NCI-H1417 treated with DMSO at 0.1 percent for 48 hours (cell line): Measurements from ENCODE around the gene METTL24.
"Not testable (repeated sequence)": the region's sequence is repeated elsewhere in the genome, so short reads cannot be mapped to it uniquely, and the experiment has no call there.

Experiments used
- DNase-seq: peaks from one replicate; lab custom pipeline; 2025; lab: John Stamatoyannopoulos, UW

Gene METTL24

DNA sequence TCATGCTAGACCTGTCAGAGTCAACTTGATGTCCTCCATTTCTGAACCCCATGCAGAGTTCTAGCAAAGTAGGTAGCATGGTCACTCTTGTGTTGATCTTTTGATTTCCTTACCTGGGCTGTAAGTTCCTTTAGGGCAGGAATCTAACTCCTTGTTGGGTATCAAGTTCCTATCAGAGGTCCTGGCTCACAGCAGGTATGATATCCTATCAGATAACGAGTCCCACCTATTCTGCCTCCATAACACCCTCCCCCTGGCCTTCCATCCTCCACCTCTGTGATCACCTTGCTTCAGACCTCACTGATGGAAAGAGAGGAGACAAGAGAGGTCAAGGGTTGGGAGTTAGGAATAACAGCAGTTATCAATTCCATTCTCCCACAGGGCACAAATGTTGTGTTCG, 101.8 kb downstream of the METTL24 start:
- no peak for DNase-seq

DNA sequence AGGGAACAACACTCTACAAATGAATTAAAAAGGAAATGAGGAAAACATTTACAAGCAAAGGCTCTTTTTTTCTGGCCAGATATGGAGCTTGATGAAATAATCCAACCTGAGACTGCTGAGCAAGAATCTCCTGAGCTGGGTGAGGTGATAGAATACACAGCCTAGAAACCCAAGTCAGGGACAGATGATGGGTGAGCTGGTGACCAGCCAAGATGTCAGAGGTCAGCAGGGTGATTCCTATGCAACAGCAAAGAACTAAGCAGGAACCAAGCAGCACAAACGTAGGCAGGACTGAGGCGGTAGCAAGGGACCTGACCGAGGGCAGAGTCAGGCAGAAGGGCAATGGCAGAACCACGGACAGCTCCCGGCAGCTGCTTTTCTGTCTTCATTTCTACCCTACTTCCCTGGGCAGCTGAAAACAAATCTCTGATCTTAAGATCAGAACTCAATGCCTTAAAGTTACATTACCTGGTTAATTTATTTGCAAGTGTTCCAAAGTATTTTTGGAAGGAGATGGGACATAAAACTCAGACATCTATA, 102.9 kb downstream of the METTL24 start:
- DNase-seq: no peak

DNA sequence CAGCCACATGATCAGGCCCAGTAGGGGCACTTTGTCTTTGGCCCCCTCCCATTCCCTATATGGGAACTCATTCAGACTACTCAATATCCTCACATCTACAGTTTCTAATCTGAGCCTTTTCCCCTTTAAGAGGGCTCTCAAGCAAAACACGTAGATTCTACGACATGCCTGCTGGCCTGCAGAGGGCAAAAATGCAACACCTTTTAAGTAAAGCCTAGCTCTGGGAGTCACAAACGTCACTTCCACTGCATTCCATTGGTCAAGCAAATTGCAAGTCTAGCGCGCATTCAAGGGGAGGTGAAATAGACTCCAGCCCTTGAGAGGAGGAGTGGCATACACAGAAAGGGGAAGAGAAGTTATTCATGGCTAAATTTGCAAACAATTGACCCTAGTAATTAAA, 107.3 kb downstream of the METTL24 start:
- DNase-seq: no peak

DNA sequence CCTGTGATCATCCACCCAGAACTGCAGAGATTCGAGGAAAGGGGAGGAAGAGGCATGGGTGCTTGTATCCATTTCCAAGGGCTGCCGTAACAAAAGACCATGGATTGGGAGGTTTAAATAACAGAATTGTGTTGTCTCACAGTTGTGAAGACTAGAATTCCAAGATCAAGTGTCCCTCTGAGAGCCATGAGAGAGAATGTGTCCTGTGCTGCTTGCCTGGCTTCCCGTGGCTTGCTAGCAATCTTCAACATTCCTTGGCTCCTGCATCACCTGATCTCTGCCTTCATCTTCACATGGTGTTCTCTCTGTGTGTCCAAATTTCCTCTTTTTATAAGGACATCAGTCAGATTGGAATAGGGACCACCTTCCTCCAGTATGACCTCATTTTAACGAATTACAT, 108.1 kb downstream of the METTL24 start:
- no peak for DNase-seq

DNA sequence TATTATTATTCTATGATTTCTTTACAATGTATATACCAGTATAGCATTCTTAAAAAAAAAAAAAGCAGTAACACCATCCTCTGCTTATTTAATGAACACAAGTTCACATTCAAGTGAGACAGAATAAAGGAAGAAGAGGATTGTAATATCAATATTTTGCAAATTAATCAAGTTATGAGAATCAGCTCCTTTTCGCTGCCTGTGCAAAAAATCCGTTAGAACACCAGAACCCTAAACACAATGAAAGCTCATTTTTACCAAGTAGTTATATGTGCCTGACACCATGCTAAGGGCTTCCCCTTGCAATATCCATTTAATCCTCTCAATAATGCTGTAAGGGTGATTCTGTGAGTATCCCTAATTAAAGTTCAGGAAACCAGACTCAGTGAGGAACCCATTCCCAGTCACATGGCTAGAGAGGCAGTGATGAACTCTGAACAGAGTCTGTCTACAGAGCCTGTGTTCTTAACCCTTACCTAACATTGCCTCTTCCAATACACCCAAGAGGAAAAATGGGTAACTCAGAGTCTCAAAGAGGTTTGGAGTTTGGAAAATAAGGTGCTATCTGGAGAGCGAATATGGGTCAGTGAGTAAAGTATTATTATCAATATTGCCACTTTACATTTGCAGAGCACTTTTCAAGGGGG, 111.1 kb downstream of the METTL24 start:
- no peak for DNase-seq

DNA sequence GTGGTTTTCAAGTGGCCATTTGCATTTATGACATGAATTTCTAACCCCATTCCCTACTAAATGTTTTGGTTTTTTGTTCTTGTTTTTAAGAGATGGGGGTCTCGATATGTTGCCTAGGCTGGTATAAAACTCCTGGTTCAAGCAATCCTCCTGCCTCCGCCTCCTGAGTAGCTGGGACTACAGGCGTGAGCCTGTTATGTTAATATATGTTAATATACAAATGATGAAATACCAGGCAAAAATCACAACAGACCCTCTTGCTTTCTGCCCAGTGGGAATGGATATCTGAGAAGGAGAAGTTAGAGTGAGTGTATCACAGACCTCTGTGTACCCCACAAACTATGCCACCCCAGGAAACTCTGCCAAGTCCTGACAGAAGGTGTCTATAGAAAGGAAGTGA, 111.8 kb downstream of the METTL24 start:
- no peak for DNase-seq

DNA sequence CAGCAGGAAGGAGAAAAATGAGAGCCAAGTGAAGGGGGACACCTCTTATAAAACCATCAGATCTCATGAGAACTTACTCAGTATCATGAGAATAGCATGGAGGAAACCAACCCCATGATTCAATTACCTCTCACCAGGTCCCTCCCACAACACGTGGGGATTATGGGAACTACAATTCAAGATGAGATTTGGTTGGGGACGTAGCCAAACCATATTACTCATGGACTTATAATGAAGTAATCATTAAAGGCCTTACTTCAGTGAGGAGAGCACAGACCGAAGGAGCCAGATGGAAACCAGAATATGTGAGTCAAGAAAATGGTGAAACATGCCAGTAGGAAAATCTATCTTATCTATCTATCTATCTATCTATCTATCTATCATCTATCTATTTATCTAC, 113.5 kb downstream of the METTL24 start:
- not testable (repeated sequence) for DNase-seq

DNA sequence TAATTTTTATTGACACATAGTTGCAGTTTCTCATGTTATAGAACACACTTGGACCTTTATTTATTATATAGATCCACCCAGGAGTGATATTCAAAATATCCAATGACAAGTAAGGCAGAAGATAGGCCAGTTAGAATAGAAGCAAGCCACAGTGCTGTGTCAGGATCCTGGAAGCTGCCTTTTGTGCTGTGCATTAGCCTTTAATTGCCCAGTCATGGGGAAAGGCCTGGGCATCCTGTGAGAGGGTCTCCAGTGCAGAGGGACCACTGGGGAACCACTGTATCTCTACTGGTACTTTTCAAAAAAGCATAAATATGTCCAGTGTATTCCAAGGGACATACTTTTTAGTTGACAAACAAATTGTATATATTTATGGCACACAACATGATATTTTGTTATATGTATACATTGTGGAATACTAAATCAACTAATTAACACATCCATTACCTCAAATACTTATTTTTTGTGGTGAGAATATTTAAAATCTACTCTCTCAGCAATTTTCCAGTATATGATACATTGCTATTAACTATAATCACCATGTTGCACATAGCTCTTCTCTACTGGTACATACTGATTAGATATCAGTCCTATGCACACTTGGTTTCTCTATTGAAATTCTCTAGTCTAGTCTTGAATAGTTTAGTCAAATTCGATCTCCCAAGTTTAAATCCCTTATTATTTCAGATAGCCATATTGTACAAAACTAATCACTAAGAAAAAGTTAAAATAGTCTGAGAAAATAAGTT, 118.4 kb downstream of the METTL24 start:
- no peak for DNase-seq

DNA sequence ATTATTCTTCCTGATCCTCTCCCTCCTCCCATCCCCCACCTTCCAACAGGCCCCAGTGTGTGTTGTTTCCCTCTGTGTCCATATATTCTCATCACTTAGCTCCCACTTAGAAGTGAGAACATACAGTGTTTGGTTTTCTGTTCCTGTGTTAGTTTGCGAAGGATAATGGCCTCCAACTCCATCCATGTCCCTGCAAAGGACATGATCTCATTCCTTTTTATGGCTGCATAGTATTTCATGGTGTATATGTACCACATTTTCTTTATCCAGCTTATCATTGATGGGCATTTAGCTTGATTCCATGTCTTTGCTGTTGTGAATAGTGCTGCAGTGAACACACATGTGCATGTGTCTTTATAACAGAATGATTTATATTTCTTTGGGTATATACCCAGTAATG, 122.1 kb downstream of the METTL24 start:
- not testable (repeated sequence) for DNase-seq

DNA sequence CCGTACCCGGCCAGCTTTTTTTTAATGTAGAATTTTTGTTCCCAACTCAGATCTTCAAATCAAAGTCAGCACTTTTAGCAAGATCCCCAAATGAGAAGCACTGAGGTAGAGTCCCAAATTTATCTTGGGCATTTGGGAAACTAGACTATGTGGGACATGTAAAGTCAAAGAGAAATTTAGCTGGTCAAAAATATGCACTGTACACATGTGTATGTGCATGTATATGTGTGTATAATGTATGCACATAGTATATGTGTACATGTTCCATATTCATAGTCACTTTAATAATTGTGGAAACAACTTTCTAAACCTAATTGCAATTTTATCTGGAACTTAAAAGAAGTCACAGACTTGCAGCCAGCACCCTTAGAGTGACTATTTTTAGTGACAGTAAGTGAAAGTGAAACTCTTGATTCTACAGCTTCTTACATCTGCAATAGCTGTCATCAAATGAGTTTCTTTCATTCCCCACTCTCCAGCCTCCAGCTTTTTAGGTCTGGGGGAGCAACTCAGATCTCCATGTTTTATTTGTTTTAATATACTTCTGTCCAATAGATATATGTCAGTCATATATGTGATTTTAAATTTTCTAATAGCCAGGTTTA, 124.3 kb downstream of the METTL24 start:
- no peak for DNase-seq

DNA sequence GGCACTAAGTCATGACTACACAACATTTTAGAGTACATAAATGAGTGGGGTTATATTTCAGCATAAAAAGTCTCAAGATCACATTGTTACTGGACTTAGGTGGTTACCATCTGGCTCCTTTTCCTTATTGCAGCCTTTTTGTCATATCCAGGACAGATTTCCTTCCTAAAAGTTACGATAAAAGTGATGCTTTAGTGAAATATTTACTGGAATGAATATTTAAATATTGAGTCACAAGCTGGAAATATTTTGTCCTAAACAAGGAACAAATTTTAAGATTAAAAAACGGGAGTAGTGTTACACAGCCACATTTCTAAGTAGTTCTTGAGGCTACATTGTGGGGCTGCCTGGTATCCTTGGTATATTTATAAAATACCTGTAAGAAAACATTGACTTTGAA, 125.7 kb downstream of the METTL24 start:
- DNase-seq: no peak

DNA sequence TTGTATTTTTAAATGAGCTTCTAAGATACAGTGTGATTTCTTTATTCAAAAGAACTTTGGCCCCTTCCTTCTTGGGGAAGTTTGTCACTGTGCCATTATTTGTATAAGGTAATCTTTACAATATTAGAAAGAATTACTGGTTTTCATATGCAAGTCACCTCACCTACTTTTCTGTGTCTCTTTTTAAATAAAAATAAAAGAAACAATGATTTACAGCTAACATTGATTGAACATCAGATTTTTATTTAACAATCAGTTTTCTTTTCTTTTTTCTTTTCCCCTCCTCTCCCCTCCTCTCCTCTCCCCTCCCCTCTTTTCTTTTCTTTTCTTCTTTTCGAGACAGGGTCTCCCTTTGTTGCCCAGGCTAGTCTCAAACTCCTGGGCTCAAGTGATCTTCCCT, 131.9 kb downstream of the METTL24 start:
- no peak for DNase-seq

DNA sequence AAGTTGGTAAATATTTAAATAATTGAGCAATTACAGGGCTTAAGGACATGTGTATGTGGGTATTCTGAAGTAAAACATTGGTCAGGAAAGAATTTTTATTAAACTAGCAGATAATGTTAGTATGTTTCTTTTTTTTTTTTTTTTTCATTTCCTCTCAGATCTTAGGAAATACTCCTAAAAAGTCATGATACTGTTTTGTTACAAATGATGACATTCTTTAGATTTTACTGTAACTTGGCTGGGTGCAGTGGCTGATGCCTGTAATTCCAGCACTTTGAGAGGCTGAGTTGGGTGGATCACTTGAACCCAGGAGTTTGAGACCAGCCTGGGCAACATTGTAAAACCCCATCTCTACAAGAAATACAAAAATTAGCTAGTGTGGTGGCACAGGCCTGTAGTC, 136.4 kb downstream of the METTL24 start:
- no peak for DNase-seq

DNA sequence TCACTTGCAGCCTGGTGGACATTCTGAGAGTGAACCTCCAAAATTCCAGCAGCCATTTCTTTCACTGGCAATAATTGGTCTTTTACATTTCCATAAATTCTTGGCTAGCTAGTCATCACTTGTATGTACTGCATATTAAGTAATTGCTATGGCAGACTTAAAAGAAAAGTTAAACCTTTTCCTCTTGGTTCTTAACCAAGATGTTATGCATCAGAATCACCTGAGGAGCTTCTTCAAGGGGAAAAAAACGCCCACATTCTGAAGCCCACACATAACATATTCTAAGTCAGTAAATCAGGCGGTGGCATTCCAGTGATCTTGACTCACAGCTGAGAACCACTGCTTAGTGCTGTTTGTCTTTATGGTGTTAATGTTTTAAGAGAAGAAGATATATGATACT, 140.9 kb downstream of the METTL24 start:
- no peak for DNase-seq

DNA sequence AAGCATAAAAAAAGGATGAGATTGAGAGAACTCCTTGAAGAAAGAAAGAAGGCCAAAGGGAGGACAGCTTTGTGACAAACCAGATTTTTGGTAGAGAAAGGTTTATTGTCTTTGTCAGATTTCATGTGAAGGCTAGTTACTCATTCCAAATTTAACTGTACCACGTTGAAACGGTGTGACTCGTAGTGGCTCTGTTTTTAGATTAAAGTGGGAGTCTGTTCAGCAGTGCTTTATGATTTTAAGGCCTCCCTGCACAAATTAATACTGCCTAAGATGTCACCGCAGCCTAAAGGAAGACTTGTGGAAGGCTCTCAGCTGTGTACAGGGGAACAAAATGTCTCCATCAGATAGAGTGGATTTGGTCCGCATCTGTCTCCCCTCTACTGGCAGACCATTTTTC, 142.0 kb downstream of the METTL24 start:
- no peak for DNase-seq

DNA sequence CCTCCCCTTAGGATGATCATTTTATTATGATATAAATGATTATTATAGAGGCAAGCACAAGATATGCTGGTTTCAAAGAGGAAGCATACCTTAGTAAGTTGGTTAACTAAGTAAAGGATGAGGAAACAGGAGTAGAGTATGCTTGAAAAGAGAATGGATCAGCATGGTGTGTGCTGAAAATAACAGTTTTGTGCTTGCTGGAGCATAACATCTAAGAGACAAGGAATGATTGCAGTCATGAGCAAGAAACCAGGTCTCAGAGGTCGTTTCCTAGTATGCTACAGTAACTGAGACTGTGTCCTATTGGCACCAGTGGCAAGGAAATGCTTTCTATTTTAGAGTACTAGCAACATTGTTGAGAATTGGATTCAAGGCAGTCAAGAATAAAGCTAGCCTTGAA, 143.8 kb downstream of the METTL24 start:
- DNase-seq: no peak

DNA sequence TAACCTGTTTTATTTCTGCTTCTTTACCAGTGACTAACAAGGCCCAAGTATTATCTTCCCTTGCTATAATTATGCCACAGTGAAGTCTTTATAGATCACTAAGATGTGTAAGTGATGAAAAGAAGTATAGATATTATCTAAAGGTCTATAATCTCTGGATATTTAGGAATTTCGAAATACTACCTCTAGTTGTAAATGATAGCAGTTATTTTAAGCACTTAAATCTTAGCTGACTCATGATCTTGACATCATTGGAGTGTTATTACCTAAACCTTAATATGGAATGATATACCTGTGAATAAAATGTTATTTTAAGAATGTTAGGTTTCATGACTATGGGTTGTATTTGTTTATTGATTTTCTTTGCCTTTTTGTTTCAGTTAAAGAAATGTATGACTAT, 146.4 kb downstream of the METTL24 start:
- no peak for DNase-seq

DNA sequence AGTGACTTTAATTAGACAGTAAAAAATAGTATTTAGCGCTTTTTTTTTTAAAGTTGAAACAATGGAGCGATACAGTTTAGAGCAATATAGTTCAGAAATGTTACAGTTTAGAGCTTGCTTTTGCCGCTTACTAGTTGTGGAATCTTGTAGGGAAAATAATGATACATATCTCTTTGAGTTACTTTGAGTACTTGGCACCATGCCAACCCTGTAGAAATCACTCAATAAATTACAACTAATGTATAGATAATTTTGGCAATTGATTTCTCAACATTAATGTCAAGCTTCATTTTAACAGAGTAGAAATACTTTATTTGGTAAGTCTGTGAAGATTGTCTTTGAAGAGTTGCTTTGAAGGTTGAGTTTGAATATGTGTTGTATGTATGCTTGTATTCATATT, 150.5 kb downstream of the METTL24 start:
- DNase-seq: no peak

DNA sequence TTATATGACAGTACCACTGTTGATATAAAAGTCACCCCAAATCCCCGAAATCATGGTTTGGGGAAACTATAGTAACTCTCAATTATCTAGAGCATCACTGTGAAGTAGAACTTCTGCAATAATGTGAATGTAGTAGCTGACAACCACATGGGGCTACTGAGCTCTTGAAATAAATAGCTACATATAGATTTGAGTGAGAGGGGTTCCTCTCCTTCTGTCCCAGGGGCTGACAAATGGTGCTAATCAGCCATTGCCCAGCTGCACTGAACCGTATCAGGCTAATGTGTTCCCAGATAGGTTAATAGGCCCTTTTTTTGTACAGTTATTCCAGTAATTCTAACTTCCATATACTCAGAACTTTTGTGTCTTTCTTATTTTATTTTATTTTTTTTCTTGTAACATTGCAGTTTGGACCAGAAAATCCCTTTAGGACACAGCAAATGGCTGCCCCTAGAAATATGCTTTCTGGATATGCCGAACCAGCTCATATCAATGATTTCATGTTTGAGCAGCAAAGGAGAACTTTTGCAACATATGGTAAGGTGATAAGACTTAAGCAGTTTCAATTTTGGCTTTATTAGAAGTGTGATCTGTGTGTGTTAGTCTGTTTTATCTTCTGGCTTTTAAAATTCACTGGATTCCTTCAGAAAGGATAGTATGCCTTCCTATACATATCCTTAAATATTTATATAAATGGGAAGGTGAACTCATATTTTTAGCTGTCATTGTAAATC, 156.8 kb downstream of the METTL24 start:
- DNase-seq: no peak

DNA sequence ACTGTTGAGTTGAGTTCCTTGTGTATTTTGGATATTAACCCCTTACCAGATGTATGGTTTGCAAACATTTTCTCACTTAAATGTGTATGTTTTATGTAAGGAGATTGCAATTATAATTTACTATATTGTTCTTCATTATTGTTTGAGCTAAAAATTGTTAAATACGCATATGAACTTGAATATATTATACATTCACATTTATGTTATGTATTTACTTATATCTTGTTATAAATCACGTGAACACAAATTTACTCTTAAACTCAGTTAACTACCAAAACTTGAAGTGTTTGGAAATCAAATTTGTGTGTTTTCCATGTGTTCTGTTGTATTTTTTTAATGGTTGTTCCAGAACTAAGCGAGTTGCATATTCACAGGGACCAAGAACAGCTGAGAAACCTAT, 159.6 kb downstream of the METTL24 start:
- DNase-seq: no peak

DNA sequence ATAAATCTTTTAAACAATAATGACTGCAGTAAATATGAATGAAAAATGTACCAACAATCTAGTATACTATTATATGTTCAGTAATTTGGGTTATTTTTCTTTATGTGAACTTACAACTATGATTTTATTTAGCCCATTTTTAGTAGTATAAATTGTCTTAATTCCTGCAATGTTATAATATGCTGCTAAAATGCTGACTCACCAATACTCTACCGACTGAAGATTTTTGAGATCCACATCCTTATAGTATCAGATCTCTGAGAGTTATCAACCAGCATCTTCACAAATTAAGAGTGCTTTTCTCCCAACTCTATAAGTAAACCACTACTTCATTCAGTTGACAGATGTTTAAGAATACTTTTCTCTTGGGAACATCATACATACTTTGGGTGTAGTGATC, 161.3 kb downstream of the METTL24 start:
- no peak for DNase-seq

DNA sequence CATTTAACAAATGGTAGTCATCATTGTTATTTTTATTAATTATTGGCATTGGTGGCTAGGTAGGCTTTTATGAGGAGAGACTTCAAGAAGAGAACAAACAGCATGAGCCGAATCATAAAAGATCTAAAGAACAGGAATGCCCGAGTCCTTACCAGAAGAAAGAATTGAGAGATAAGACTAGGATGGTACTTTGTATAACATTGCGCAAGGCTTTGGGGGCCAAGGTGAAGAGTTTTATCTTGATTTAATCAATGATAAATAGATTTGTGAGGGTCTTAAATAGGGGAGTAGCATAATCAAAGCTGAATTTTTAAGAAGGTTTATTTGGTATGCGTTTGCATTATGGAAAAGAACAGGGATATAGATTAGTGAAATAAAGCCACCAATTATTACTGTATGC, 162.5 kb downstream of the METTL24 start:
- no peak for DNase-seq
